ENCODE data around the gene LRRFIP1.
"Not testable (repeated sequence)": the region's sequence is repeated elsewhere in the genome, so short reads cannot be mapped to it uniquely, and the experiment has no call there.

The LRRFIP1 gene

DNA sequence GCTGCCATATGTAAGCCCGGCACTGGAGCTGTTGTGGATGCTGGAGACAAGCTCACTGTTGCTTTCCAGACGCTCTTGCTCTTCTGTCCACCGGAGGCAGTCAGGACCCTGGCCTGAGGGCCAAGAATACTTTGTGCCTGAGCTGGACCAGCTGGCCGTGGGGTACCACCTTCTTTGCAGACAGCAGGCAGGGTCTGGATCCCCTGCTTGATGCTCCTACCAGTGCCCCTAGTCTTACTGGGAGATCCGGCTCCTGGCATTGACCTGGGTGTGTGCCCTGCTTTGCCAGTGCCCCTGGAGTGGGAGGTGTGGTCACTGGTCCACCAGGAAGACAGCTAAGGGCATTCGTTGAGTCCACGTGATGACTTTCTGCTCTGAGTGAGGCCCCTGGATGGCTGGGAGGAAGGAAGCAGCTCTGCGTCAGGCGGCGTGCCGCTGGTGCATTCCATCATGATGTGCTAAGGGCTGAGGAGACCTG is 59.3 kb downstream of the LRRFIP1 start:
- no peak for DNase-seq (ENCODE audit: low read depth)

DNA sequence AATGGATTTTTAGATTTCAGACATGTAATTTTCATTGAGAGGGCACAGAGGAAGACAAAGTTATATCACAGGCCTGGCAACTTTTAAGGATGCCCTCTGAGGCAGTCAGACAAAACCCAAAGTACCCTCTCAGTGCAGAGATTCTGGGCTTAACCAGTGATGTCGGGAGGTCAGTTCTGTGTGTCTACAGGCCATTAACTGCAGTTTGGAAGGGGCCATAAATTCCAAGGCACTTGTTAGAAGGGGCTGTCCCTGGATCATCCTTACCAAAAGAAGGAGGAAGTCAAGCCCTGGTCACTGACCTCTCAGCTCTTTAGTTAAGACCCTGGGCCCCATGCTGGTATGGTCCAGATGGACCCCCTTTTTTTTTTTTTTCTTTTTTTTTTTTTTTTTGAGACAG is 60.7 kb downstream of the LRRFIP1 start:
- DNase-seq (ENCODE audit: low read depth): no peak

DNA sequence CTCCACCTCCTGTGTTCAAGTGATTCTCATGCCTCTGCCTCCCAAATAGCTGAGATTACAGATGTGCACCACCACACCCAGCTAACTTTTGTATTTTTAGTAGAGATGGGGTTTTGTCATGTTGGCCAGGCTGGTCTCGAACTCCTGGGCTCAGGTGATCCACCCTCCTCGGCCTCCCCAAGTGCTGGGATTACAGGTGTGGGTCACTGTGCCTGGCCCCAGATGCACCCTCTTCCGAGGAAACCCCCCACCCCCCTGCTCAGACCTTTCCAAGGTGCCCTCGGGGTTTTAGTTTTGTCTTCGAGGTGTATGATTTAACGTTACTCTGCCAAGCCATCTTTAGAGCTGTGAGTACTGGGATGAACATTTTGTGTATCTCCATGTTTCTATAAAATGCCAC is 61.2 kb downstream of the LRRFIP1 start:
- DNase-seq (ENCODE audit: low read depth): not testable (repeated sequence)

DNA sequence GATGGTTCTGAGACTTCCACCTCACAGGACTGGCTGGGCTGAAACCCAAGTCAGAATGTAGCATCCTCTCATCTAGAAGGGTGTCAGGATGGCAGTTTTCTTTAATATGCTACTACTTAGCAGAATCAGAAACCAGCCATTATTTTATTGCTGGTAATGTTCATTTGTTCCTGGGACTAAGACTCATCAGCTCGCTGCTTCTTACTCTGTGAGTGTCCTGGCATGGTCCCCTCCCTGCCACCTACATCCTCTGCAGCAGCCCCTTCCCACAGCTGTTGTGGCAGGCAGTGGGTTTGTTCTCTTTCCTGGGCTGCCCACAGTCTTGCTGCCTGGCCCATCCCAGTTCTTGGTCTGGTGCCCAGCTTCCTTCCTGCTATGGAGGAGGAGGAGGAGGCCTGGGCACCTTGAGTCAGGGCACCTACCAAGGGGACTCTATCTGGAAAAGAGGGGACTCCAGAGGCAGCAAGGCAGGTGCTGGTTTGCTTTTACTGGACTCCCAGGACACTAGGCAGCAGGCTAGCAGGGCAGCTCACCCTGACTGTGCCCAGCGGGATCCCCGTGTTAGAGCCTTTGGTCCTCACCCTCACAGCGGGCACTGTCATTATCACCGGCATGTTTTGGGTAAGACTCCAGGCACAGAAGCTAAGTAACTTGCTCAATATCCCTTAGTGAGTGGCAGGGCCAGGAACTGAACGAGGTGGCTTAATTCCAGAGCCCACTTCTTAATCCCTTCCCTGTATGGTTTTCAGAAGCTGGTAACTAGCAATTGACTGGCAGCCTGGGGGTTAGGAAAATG is 62.1 kb downstream of the LRRFIP1 start:
- no peak for DNase-seq (ENCODE audit: low read depth)

DNA sequence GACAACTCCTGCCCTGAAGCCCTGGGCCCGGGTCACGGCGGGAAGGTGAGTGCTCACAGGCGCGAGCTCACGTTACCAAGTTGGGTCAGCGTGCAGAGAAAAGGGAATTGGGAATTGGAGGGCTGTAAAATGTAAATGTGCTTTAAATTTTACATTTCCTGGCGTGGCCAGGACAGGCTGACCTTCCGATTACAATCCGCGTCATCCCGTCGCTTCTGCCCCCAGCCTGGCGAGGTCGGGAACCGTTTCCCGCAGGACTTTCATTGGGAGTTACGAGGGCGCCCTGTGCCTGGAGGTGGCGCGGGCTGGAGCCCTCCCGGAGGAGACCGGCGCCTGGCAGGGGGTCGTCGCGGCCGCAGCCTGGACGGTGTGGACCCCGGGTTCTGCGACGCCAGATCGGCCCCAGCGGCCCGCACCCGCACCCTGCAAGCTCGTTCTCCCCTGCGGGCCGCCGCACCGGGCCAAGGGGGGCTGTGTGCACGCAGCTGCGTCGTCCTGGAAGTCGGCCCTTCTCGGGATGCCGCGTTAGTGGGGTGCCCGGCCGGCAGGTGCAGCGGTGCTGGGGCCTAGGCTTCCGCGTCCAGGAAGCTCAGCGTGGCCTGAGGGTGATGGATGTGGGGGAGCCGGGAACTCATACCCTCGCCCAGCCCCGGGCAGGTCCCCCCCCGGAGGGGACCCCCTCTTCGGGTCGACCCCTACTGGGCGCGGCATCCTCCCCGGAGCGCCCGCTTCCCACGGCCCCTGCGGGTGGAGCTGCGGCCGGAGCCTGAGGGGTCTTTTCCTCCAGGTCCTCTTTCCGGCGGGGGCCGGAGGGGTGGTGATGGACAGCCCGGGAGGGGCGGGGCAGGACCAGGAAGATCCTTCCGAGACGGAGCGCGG is 63.9 kb downstream of the LRRFIP1 start:
- DNase-seq (ENCODE audit: low read depth): no peak

DNA sequence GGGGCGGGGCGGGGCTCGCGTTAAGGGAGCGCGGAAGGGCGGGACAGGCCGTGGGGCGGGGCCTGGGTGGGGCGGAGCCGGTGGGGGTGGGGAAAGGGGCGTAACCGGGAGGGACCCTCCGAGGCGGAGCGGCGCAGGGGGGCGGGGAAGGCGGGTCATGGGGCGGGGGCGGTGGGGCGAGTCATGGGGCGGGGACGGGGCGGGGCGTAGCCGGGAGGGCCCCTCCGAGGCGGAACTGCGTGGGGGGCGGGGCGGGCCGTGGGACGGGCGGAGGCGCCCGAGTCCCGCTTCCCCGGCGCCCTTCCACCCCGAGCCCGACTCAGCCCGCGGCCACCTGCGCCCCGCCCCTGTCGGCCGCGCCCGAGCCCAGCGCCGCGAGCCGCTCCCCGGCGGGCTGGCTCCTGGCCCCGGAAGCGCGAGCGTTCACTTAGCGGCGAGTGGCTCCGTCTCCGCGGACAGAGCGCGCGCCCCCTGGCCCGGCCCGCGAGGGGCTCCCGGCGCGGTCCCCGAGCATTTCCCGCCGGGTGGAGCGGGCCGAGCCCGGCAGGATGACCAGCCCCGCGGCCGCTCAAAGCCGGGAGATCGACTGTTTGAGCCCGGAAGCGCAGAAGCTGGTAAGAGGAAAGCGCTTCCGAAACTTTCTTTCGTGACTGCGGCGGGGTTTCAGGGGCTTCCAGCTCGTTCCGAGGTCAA is 64.7 kb downstream of the LRRFIP1 start:
- peak; percentile 95 for DNase-seq (ENCODE audit: low read depth)

DNA sequence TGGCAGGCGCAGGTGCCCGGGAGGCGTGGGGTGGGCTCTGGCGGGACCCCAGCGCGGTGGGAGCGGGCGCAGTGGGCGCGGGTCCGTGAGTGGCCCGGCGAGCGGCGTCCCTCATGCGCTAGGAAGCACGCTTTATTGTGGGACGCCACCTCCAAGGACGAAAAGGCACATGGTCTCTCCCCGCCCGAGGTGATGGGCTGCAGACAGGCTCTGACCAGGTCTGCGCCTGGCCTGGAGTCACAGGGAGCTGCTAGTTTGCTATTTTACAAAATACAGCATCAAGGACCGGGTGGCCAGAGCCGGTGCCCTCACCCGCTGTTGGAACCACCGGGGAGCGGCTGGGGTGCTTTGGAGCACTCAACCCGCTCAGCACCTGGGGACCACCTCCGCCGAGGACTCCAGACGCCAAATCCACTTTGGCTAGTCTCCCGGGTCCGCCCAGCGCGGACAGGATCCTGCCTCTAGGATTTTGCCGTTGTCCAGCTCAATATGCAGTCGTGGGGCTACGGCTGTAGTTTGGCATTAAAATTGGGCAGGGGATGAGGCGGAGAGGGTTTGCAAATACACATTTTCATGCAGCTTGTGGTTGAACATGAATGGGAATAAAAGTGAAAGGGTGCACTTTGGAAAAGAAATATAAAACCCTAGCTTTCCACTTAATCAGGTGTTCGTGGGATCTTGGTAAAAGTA is 65.4 kb downstream of the LRRFIP1 start:
- no peak for DNase-seq (ENCODE audit: low read depth)

DNA sequence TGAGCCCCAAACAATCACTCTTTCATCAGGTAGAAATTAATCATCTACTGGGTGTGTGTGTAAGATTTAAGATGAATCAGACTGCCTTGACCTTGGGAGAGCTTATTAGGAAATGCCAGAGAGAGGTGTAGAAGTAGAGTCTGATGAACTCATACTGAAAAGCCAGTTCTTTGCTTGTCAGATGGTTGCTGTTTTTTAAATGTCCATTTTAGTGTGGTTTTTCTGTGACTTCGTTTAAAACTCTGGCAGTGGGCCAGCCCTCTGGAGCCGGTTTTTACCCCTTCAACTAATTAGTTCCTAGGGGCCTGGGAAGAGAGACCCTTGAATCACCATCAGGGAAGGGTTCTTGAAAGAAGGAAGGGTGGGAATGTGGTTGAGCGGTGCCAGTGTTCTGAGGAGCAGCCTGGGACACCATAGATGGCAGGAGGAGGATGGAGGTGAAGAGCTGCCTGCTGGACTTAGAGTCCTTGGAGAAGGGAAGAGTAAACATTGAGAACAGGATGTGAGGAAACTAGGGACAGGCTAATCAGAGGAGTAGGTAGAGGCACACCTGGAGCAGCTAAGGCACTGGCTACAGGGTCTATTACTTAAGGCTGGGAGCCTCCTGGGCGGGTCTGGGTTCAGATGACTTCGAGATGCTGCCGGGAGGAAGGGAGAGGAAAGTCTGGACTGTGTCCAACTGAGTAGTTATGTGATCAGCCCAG is 66.1 kb downstream of the LRRFIP1 start:
- no peak for DNase-seq (ENCODE audit: low read depth)

DNA sequence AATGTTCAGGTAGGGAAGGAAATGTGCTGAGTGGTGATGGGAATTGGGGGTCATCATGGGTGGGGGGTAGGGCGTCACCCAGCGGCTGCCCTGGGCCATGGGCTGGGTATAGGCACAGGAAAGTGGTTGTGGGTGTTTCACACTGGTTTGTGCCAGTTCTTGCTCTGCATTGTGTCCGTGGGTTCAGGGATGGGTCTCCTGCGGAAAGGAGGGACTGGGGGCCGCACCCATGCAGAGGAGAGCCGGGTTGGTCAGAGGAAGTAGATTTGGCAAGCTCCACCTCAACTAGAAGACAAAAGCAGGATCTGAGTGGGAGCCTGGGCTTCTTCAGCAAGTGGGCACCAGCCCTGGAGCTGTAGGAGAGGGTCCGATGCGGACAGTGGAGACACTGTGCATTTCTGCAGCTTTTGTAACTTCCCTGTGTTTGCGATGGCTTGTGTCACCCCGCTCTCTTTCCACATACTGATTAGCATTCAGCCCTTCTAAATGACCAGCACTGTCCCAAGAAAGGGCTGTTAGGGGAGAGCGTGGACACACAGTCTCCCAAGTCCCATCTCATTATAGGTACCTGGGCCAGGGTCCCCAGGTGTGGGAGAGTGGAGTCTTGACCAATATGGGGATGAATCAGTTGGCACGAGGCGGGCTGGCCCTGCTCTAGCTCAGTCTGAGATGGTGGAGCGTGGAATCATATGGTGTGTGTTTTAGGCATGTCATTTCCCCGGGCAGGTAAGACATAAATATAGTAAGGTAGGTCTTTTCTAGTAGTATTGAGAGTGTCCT is 67.2 kb downstream of the LRRFIP1 start:
- DNase-seq (ENCODE audit: low read depth): no peak

DNA sequence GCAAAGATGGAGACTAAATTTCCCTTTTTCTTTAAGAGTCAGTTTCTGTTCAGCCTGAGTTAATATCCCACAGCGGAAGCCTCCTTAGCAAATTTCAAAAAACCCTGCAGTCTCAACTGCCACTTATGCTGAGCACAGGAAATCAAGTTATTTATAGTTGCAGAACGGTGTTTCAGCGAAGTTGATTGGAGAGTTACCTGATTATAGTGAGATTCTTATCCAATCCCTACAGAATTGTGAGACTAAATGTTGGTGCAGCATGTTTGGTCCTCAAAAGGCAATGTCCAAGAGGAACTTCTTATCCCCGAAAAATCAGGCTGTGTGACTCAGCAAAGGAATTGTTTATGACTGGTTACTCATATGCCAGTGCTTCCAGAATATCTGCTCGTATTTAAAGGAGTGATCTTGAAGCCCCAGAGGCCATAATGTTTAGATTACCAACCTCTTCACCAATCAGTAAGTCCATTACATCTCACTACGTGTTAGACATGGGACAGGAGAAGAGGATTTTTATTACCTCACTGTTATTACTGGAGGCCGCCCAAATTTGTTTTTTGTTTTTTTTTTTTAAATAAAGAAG is 67.9 kb downstream of the LRRFIP1 start:
- DNase-seq (ENCODE audit: low read depth): no peak

DNA sequence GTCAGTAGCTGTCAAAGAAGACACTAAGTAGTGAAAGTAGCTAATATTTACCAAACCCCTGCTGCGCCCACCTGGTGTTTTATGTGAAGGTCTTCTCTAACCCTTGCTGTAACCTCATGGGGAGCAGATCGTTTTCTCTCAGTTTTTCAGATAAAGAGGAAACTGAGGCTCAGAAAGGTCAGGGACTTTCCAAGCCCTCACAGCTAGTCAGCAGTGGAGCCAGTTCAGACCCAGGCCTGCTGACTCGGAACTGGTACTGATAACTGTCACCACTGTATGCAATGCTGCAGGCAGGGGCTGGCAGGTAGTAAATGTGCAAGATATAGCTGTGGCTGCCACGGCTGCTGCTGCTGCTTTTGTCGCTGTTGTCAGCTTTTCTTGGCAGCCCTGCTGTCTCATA is 69.1 kb downstream of the LRRFIP1 start:
- no peak for DNase-seq (ENCODE audit: low read depth)

DNA sequence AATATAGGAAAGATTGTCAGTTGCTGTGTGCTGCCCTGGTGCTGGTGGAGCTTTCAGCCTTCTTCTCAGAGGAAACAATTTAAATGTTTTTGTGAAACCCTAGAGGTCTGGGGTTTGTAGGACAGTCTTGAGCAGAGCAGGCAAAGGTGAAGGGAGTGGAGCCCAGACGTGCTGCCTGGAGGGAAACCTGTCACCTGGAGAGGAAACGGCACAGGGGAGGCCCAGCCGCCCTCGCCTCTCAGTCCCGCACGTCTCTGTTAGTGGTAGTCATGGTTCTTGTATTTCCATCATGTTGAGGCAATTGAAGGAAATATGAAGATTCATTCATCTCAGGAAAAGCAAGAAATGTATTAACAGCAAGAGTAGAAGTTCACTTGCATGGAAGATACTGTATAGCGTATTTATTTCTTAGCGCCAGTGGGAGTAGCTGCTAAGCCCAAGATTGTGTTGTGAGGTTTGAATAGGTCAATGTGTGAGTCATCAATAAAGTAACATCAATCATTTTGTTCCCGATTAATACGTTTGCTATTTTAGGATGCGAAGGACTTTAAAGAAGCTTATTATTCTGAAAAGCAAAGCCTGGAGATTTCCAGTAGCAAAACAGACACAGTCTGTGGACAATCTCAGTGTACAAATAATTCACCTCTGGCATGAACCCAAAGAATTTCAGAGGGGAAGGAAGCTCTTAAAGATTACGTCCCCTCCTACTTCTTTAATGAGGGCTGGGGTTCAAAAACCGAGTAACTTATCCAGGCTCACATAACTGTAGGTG is 70.4 kb downstream of the LRRFIP1 start:
- no peak for DNase-seq (ENCODE audit: low read depth)

DNA sequence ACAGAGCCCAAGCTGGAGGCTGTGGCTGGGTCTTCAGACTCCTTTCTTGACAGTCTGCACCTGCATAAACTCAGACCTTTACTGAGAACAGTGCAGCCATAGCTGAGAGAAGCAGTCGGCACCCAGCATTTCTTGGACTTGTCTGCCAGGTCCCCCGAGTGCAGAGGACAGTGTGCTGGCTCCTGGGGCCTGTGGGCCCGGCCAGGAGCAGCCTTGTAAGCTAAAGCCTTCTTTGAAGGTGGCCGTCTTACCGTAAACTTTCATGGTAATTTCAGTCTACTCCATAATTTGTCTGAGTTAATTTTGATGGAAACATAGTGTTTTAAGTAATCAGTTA is 70.9 kb downstream of the LRRFIP1 start:
- DNase-seq (ENCODE audit: low read depth): no peak

DNA sequence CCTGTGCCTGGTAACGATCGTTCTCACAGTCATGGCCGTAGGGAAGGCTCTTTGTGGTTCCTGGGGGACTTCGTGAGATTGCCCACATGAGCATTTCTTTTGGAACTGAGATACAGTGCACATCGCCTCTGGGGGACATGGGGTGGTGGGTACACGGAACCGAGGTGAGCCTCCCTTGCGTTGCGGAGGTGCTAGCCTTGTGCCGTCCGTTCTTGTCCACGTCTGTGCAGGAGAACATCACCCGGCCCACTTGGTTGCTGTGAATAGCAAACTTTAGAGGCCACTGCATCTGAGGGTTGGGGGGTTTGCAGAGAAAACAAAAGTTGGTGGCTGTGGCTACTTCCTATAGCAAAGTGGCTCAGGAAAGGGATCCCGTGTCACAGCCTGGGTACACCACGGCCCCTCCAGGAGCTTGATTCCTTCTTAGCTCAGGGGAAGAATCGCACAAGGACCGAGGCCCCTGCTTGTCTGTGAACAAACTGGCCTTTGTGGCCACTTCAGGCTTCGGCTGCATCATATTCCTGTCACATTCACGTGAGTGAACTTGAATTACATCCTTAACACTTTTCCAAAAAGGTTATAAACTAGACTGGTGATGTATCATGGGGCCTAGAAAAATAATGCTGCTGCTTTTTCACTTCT is 72.6 kb downstream of the LRRFIP1 start:
- DNase-seq (ENCODE audit: low read depth): no peak

DNA sequence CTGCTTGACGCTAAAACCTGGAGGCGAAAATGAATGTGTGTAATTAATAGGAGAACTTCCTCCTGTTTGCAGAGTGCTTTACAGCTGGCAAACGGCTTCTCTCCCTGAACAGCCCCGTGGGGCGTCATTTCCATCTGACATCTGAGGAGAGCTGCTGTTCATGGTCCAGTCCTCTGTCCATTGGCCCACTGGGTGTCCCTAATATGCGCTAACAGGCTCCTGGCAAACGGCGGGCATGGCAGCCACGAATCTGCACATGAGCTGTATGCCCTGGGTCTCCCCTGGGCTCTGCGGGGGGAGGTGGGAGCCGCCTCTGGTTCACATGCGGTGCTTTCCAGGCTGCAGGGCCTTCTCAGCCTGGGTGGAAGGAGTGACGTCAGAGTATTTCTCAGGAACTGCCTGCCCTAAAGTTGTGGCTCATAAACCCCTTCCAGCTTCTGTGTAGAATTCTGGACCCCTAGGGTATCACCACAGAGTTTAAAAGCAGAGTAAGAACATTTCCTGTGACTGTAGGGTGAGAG is 73.2 kb downstream of the LRRFIP1 start:
- DNase-seq (ENCODE audit: low read depth): peak; percentile 45

DNA sequence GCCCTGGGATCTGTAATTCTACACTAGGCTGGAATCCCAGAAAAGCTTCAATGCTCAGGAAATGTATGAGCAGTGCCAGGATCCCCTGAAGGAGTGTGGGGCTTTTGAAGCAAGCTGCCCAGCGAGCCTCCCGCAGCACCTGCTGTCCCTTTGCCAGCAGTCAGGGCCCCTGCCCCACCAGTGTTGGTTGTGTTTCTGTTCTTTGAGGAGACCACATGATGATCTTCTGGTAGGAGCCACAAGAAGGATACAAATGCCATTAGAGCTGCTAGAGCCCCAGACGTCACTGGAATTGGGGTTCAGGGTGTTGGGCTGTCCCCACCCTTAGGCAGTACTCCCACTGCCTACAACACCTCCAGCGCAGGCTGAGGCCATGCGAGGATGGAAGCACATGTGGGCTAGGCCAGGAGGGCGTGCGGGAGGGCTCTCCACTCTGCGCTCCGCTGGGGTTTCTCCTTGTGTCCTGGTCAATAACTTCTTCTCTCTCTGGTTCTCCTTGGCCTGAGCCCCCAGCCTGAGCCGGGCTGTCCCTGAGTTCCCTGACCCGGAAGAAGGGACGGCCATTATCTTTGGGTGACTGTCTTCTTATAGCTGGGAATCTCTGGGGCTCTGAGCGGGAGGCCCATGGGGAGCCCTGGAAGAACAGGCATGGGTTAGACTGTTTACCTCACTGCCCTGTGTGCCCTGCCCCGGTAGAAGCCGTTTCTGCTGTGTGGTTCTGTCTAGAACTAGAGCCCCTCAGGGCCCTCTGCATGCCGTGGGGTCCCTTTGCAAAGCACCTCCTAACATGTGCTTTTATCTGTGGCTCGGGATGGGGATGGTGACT is 73.9 kb downstream of the LRRFIP1 start:
- no peak for DNase-seq (ENCODE audit: low read depth)

DNA sequence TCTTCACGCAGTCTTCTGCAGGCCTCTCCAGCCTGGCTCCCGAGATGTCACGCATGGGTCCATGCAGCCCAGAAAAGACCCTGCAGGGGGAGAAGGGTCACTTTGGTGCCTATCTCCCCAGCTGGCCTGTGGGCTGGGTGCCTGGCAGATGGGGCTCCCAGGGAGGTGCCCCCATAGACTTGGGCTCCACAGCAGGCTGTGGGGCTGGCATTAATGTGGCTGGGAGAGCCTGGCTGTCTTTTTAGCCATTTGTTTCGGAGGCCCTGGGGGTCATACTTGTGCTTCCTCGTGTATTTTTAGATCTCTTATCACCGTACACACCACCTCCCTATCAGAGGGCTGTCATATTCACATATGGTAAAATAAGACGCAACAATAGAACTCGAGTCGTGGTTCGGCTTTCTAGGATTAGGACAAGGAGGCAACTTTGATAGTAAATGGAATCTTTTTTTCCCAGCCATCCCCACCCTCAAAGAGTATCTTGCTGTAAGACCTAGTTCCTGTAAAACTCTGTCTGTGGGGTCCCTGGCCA is 74.5 kb downstream of the LRRFIP1 start:
- no peak for DNase-seq (ENCODE audit: low read depth)
